Measurements from ENCODE around the gene RASGRF1. TPM values are rescaled to one million over a fixed set of nuclear protein-coding genes. Genes with fewer than 3 reads are reported as not detected.

Gene RASGRF1
- total and polyA plus RNA-seq, 2 experiments from 2014 or later, result 0.05 to 0.24 TPM

- no peak for TF ChIP-seq CTCF (conservative IDR thresholded peaks at IDR 0.05; ENCODE audit: low read depth in 2 of 2)
- TF ChIP-seq REST (IDR thresholded peaks at IDR 0.05; ENCODE audit: unreplicated experiment), result no peak
- no peak for TF ChIP-seq STAT1 (IDR thresholded peaks at IDR 0.05; ENCODE audit: unreplicated experiment)
- TF ChIP-seq ETS1 (IDR thresholded peaks at IDR 0.05), result no peak
- TF ChIP-seq ZNF114 (CRISPR knock-in tag; IDR thresholded peaks at IDR 0.05), result no peak
- TF ChIP-seq EZH2phosphoT487 (IDR thresholded peaks at IDR 0.05; ENCODE audit: unreplicated experiment), result no peak
- TF ChIP-seq POLR2AphosphoS5 (IDR thresholded peaks at IDR 0.05; ENCODE audit: low read depth), result no peak
Observed at GRCh38 chr15:79089331-79089889, 1.2 kb downstream of the RASGRF1 start (continued).

- peak overlapping the region; percentile 79 for H3K4me3 ChIP-seq
- no peaks in the 10 kb centered on the region for H3K4me1 ChIP-seq (ENCODE audit: insufficient read depth)
- DNase-seq (ENCODE audit: low spot score), result no peak
- H3K27me3 ChIP-seq (ENCODE audit: insufficient read depth), result peaks cover 92% of the 10 kb centered on the region
- H3K36me3 Mint-ChIP-seq (ENCODE audit: low read depth), result no peaks in the 10 kb centered on the region
- TF ChIP-seq ETS1 (IDR thresholded peaks at IDR 0.05) (no peak), NANOG (IDR thresholded peaks at IDR 0.05; ENCODE audit: borderline replicate concordance) (no peak), REST (IDR thresholded peaks at IDR 0.05; ENCODE audit: unreplicated experiment) (no peak), ZNF331 (CRISPR knock-in tag; IDR thresholded peaks at IDR 0.05; ENCODE audit: low read depth) (no peak), ZNF114 (CRISPR knock-in tag; IDR thresholded peaks at IDR 0.05) (no peak)
- peaks cover 69% of the 10 kb centered on the region for H3K27me3 Mint-ChIP-seq (ENCODE audit: insufficient read depth, low read depth, poor library complexity)
- H3K79me2 ChIP-seq (replicated peaks; ENCODE audit: insufficient read depth), result no peaks in the 10 kb centered on the region
- no peak for ATAC-seq
- H3F3A ChIP-seq (replicated peaks; ENCODE audit: low read depth), result no peaks in the 10 kb centered on the region
- no peak overlapping the region for H2AFZ ChIP-seq
- no peak overlapping the region for H3K27ac Mint-ChIP-seq
- H3K36me3 ChIP-seq (ENCODE audit: insufficient read depth), result no peaks in the 10 kb centered on the region
- peak overlapping the region; percentile 94 for H3K4me2 ChIP-seq
- H3K9me3 Mint-ChIP-seq, result no peaks in the 10 kb centered on the region; the same call in 2 of the 3 replicates
- no peaks in the 10 kb centered on the region for H3K9me2 ChIP-seq (ENCODE audit: insufficient read depth)
- H3K27ac ChIP-seq (ENCODE audit: low read depth), result no peak overlapping the region
- peak overlapping the region; percentile 81; the same call in 1 of the 3 replicates for H3K4me3 Mint-ChIP-seq
- H4K20me1 ChIP-seq (replicated peaks; ENCODE audit: insufficient read depth), result peaks cover 7% of the 10 kb centered on the region; the same call in 1 of the 2 replicates
- H3K4me1 Mint-ChIP-seq, result peaks cover 6% of the 10 kb centered on the region
Observed at GRCh38 chr15:79088426-79089205, 2.0 kb downstream of the RASGRF1 start.

All from GM23338 (cell line).